Measurements from ENCODE around the gene SQOR.

The SQOR gene

DNA sequence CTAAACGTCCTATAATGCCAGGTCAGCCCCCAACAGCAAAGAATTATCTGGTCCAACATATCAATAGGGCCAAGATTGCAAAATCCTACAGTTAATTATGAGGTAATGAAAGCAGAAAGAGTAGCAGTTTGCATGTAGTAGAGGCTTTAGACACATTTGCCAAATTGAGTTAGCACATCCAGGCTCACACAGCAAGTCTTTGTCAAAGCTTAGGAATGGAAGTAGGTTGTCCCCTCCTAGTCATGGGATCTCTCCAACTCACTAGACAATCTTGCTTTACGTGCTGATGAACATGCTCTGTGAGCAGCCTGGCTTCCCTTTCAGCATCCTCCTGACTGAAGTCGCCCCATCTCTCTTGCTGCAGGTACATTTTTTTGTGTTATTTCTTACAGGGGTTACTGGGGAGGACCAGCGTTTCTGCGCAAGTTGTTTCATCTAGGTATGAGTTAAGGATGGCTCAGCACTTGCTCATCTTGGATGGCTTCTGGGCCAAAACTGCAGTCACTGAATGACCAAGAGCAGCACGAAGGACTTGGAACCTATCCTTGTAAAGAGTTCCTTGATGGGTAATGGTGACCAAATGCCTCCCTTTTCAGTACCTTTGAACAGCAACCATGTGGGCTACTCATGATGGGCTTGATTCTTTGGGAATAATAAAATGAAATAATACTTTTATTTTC, 55.9 kb downstream of the SQOR start:
- peak; percentile 61 for DNase-seq (ENCODE audit: low read depth)
- TF ChIP-seq, protein P1, sequence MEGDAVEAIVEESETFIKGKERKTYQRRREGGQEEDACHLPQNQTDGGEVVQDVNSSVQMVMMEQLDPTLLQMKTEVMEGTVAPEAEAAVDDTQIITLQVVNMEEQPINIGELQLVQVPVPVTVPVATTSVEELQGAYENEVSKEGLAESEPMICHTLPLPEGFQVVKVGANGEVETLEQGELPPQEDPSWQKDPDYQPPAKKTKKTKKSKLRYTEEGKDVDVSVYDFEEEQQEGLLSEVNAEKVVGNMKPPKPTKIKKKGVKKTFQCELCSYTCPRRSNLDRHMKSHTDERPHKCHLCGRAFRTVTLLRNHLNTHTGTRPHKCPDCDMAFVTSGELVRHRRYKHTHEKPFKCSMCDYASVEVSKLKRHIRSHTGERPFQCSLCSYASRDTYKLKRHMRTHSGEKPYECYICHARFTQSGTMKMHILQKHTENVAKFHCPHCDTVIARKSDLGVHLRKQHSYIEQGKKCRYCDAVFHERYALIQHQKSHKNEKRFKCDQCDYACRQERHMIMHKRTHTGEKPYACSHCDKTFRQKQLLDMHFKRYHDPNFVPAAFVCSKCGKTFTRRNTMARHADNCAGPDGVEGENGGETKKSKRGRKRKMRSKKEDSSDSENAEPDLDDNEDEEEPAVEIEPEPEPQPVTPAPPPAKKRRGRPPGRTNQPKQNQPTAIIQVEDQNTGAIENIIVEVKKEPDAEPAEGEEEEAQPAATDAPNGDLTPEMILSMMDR (conservative IDR thresholded peaks at IDR 0.05; ENCODE audit: low read length) = no peak
- no peak overlapping the region for H3K4me3 ChIP-seq (ENCODE audit: low read length)

DNA sequence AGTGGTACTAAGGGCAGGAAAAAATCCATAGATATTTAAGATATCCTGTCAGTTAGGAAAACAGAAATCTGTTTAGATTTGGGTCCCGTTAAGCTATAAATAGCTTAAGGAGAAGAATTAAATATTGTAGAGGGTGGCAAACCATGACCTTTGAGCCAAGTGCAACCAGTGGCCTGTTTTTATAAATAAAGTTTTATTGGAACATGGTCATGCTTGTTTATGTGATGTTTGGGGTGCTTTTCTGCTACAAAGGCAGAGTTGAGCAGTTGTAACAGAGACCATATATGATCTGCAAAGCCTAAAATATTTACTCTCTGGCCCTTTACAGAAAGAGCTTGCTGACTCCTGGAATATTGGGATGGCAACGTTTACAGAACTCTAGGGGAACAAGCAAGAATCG, 66.3 kb downstream of the SQOR start:
- TF ChIP-seq, protein P1 (conservative IDR thresholded peaks at IDR 0.05; ENCODE audit: low read length) = no peak
- no peak for DNase-seq (ENCODE audit: low read depth)

DNA sequence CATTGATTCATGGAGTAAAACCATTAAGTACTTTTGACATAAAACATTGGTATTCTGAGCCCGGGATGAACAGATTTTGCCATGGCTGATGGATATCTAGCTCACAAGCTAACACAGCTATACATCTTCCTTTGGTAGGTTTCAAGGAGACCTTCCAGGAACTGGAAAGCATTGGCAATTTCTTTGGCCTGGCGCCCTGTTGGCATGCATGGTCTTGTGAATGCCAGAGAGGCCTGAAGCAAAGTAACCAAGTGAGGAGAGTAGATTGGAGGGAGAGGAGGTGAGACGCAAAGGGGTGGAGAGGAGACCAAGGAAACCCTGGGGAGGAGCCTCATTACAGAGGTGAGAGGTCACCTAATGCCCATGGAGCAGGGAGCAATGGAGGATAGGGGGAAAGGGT, 67.2 kb downstream of the SQOR start:
- TF ChIP-seq, protein P1 (conservative IDR thresholded peaks at IDR 0.05; ENCODE audit: low read length) = no peak
- no peak overlapping the region for H3K4me3 ChIP-seq (ENCODE audit: low read length)
- DNase-seq (ENCODE audit: low read depth) = no peak

More for the DNA sequence above, 66.3 kb downstream of the SQOR start:
- no peak overlapping the region for H3K4me3 ChIP-seq (ENCODE audit: low read length)

DNA sequence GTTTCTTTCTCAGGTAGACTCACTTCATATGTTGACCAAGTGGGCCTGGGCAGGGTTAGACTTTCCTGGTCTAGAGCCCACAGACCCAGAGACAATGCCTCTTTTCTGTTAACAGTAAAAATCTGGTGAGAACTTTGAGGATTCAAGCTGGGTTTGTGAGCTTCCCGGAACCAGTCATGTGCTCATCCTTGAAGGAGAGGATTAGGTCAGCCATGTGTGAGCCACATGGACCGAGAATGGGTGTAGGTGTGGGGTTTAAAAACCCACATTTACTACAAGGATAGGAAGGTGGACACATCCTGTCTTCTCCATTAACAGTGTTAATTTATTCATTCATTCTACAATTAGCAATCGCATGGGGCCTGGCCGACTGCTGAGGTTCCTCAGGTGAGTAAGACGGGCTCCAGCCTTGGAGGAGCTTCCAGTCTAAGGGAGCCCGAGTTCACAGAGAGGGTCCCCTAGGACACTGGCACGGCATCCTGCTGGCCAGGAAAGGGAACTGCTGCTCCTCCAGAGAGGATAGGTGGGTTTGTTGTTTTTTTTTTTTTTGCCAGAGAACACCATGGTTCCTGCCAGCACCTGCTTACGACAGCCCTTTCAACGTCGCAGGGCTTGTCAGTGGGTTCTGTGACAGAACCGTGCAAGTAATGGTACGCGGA, 69.0 kb downstream of the SQOR start:
- peak overlapping the region; percentile 65; the same call in 1 of the 2 replicates for H3K4me3 ChIP-seq (ENCODE audit: low read length)
- DNase-seq (ENCODE audit: low read depth) = no peak
- TF ChIP-seq, protein P1 (conservative IDR thresholded peaks at IDR 0.05; ENCODE audit: low read length) = peak; percentile 26

DNA sequence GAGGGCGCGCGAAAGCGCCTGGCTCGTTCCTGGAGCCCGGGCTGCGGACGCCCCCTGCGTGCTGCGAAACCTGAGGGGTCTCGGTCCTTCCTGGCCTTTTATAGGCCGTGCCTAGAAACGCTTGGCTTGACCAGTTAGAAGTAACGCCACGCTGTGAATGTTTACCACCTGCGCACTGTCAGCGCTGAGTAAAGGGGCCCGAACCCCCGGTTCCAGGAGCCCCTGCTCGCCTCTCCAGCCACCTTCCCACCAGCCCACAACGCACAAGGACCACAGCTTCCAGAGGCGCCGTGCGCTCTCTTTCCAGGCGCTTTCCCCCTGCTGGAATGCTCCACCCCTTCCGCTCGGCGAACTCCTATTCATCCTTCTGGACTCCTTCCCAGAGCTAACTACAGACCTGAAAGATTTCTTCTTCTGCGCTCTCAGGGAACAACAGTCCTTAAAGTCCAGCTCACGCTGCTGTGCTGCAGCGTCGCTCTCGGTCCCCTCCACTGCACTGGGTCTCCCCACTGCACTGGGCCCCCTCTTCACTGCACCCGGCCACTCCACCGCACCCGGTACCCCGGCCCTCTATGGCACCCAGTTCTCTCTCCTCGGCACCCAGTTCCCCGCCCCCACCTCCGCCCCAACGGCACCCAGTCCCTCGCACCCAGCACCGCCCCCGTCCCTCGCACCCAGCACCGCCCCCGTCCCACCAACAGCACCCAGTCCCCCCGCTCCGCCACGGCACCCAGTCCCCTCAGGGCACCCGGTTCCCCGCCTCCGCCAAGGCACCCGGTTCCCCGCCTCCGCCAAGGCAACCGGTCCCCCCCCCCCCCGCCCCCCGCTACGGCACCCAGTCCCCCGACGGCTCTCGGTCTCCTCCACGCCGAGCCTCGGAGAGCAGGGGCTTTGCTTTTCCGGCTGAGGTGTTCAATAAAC, 69.8 kb downstream of the SQOR start:
- peak overlapping the region; percentile 65 for H3K4me3 ChIP-seq (ENCODE audit: low read length)
- no peak for DNase-seq (ENCODE audit: low read depth)
- TF ChIP-seq, protein P1 (conservative IDR thresholded peaks at IDR 0.05; ENCODE audit: low read length) = no peak

DNA sequence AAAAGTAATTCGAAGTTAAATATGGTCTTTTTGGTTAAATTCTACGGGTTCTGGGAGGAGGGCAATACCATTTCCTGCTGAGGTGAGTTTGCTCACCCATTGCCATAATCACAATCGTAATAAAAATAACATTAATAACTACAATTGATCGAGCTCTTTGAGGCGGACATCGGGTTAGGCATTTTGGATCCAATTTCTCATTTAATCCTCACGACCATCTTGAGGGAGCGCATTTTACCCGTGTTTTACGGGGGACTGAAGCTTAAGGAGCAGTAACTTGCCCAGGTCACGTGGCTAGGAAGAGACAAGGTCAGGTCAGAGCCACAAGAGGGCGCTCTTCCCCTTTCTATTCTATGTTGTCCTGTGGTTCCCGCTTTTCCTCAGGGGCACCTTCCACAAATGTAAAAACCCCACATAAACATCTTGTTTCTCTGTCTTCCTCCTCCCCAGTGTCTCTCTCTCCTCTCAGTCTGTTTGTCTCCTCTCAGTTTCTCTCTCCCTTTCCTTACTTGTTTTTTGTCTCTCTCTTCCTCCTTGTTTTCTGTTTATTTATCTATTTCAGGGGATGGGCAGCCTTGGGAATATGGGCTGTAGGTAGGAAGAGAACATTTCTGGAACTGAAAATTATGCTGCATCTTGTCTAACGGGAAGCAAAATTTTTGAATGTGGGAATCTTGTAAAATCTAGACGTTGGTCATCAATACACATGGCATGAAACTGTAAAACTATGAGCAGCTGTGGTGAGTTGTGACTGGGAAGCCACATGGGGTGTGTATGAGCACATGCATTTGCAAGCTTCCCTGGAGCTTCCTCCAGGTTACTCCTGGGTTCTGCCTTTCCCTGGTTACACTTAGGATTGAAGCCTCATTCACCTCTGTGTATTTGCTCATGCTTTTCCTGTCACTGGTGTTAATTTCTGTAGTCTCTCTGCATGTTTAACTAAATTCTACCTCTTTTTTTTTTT, 71.0 kb downstream of the SQOR start:
- TF ChIP-seq, protein P1 (conservative IDR thresholded peaks at IDR 0.05; ENCODE audit: low read length) = peak; percentile 84
- peak; percentile 78 for DNase-seq (ENCODE audit: low read depth)
- H3K4me3 ChIP-seq (ENCODE audit: low read length) = peak overlapping the region; percentile 65

All from AG10803 (cell line).